GM18519 (cell line): ENCODE measurements around the gene VSTM2L.
A peak's percentile ranks its signal among the peaks of the same experiment; 100 is the strongest.
"Not testable (repeated sequence)": the region's sequence is repeated elsewhere in the genome, so short reads cannot be mapped to it uniquely, and the experiment has no call there.

Experiments
- ATAC-seq: cut with Tn5 transposase; IDR thresholded peaks from one replicate; pipeline ENCODE4 v1.9.1; 2021; ENCODE audit warnings: mild to moderate bottlenecking, moderate library complexity; ENCODE audit not compliant: unreplicated experiment, low FRiP score

VSTM2L gene

DNA sequence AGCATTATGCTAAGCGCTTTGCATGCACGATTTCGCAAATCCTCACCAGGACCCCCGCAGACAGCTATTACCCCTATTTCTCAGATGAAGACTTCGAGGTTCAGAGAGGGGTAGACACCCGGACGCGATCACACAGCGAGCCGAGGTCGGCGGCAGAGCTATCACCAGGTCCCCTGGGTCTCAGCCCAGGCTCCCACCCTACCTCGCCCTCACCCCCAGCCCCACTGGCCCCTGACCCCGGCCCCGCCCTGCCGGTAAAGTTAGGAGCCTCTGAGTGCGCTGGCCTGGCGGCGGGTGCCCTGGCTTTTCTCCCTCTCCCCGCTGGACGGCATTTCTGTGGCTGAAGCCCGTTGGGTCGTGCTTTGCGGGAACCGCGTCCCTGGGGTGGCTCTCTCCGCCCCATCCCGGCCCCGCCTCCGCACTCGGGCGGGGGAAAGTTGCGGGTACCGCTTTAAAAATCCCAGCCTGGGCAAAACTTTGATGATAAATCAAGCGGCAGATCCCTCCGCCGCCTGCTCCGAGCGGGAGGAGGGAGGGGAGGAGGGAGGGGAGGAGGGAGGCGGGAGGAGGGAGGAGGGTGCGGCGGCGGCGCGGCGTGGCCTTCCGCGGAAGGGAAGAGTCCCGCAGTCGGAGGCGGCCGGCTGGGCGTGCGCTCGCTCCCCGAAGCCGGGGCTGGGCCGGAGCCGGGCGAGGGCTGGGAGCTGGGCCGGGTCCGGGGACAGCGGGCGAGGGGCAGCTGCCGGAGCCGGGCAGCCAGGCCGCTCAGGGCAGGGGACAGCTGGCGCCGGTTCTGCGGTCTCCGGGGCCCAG lies at the start of gene VSTM2L:
Gene VSTM2L, plus strand, starts transcription at position 624 of the 810 bp plus-strand sequence. CDS start 224 bp downstream, outside the sequence.
- ATAC-seq = no peak

DNA sequence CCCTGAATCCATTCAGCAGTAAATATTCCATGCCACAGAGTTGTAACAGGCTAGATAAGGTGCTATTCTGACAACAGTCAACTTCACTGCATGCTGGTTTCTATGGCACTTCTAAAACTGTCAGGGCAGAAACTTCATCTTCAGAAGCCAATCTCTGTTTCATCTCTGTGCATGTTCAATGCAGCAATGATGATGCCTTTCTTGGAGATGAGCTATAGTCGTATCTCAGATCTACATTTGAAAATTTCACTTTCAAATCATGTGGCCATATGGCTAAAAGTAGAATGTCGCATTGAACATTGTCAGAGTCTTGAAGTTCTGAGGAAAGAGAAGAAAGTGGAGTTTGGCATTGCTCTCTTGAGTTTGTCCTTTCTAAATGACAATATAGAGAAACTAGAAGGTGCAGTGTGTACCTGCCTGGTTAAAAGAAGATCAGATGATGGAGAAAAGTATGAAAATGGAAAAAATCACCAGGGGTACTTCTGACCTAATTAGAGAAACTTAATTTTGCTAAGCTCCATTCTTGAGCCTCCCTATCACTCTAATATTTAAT lies 49.0 kb upstream of the VSTM2L start:
- ATAC-seq = peak; percentile 68

DNA sequence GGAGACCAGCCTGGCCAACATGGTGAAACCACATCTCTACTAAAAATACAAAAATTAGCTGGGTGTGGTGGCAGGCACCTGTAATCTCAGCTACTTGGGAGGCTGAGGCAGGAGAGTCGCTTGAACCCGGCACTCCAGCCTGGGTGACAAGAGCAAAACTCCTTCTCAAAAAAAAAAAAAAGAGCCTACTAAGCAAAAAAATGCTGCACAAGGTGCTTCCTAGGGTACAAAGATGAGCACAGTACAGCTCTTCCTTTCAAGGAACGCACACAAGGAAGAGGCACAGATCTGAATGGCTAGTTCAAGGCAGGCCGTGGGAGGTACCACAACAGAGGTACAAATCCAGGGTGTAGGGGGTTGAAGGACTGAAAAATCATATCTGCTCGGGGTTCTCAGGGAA lies 46.9 kb upstream of the VSTM2L start:
- not testable (repeated sequence) for ATAC-seq

DNA sequence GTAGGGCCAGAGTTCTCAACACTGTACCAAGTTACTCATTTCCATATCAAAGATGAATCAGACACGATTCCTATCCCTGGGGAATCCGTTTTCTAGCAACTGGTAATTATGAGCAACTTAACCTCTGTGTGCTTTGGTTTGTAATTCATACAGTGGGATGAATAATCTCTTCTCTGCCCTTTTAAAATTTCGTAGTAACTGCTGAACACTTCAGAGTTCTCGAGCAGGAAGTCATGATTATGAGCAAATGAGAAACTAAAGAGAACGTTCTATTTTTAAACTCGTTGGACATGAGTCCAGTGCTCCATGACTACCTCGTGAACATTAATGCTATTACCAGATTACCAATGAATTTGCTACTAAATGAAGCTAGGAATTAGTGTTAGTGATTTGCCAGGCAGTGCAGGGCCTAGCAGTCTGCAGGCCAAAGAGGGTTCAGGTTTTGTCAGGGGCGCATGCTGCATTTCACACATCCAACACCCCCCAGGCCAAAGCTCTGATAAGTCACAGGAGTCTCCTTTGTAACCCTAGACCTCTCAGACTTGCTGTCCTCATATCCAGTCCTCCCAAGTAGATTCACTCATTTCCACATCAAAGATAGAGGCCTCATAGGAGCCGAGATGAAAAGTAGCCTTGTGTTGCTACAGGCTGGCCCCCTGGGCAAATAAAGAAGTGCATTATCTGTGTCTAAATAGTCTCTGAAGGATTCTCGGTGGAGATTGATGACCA lies 45.8 kb upstream of the VSTM2L start:
- ATAC-seq = no peak

- no peak for ATAC-seq
These were observed 43.3 kb upstream of the VSTM2L start for GRCh38 chr20:37859406-37860171.

DNA sequence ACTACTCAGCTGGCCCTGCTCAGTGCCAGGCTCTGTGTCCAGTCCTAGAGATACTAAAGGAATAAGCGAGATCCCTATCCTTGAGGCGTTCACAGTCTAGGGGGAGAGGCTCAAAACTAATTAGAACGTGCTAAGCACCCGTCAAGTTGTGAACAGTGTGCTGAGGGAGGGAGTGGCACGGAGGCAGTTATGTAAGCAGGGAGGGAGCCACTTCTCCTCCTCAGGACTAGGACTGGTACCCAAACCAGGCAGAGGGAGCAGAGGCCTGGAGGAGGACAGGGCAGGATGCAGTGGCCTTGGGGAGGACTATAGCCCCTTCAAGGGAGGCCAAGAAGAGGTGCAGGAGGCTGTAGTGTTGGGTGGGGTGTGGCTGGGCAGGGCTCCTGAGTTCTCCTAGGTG lies 39.6 kb upstream of the VSTM2L start:
- ATAC-seq = no peak

GRCh38 chr20:37864298-37864697 lies 38.6 kb upstream of the VSTM2L start:
- ATAC-seq = no peak

GRCh38 chr20:37866051-37866450 lies 36.9 kb upstream of the VSTM2L start:
- ATAC-seq = no peak

- ATAC-seq = no peak
These were observed 35.4 kb upstream of the VSTM2L start for GRCh38 chr20:37867289-37868195.

DNA sequence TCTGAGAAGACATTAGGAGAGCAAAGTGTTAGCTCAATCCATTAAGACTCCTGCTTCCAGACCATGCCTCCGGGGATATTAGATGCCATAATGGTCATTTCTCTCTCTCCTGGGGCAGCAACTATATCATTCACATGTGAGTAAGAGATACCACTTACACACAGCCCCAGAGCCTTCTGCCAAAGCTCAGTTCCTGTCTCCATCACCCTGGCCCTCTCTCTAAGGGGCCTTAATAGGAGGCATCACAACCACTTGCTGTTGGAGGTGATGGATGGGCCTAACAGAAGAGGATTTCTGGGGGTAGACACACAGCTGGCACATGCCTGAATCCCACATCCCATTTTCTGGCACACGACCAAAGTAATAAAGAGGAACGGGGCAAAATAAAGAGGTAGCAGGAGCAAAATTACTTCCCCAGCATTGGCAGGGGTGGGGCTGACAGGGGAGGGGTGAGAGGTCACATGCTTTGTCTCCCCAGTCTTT lies 34.0 kb upstream of the VSTM2L start:
- no peak for ATAC-seq

GRCh38 chr20:37869334-37869861 lies 33.5 kb upstream of the VSTM2L start:
- ATAC-seq = no peak

DNA sequence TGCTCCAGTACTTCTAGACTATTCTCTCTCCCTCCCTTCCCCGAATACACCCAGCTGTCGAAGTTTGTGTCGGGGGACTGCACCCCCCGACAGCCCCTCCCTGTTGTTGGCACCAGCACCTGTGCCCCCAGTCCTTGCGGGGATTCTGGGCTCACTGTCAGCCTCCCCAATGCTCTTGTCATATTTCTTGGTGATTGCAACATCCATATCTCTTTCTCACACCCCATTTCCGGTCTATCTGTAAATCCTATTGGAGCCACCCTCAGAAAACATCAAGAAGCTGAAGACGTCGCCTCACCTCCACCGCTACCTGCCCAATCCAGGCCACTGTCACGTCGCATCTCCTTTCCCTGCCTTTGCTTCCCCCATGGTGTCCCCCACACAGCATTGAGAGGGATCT lies 32.6 kb upstream of the VSTM2L start:
- no peak for ATAC-seq

DNA sequence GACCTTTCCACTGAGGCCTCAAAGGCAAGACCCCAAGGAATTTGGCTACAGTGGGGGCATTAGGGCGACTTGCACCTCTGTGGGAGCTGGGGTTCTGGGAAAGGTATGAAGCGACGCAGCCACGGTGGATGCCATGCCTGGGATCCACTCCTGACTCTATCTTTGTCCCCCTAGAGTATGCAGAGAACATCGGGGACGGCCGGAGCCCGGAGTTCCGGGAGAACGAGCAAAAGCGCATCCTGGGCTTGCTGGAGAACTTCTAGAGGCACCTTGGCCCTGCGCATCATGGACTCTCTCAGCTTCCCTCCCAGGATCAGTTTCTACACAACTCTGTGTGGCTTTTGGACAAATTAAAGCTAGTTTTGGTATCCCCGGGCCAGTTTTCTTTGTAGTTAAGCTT lies 31.2 kb upstream of the VSTM2L start:
- ATAC-seq = no peak

DNA sequence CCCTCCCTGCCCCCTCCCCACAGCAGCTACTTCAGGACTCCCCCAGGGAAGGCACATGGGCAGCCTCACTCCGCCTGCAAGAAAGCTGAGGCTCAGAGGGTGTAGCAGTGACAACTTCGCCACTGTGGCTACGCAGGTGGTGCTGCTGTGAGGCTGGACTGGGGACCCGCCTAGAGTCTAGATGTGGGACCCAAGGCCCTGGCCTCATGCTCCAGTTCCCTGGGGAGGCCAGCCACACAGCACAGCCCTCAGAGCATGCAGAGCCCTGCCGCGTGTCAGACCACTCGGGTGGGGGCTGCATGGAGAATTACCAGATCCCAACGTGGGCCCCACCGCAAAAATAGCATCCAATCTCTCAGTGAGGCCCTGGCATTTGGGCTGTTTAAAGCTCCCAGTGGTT lies 30.8 kb upstream of the VSTM2L start:
- no peak for ATAC-seq

GRCh38 chr20:37873884-37874283 lies 29.0 kb upstream of the VSTM2L start:
- no peak for ATAC-seq

DNA sequence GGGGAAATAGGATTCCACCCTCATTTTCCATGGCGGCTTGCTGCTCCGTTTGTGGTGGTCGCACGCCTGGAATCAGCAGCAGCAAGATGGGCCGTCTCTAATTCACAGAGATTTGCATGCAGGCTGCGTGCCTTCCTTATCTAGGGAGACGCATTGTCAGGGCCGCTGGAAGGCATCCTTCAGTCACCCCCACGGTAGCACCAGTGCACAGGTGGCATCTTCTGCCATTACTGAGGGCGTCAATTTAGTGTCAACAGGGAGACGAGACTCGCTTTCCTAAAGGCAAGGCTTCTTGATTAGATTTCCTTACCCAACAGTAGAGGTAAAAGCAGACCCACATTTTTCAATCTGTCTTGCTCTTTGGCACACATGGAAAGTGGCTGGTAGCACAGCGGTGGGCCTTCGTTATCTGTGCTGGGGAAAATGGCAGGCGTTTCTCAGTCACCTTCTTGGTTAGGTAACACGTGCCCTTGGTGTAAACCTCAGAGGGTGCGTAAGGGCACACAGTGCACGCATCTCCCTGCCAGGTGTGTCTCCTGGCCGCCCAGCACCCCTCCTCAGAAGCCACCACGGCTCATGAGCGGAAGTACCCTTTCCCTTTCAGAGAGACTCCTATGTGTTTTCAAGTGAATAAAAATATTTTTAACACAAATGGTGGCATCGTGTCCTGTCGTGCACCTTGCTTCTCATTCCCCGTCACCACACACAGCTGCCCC lies 27.3 kb upstream of the VSTM2L start:
- ATAC-seq = no peak

GRCh38 chr20:37876863-37877262 lies 26.1 kb upstream of the VSTM2L start:
- no peak for ATAC-seq

DNA sequence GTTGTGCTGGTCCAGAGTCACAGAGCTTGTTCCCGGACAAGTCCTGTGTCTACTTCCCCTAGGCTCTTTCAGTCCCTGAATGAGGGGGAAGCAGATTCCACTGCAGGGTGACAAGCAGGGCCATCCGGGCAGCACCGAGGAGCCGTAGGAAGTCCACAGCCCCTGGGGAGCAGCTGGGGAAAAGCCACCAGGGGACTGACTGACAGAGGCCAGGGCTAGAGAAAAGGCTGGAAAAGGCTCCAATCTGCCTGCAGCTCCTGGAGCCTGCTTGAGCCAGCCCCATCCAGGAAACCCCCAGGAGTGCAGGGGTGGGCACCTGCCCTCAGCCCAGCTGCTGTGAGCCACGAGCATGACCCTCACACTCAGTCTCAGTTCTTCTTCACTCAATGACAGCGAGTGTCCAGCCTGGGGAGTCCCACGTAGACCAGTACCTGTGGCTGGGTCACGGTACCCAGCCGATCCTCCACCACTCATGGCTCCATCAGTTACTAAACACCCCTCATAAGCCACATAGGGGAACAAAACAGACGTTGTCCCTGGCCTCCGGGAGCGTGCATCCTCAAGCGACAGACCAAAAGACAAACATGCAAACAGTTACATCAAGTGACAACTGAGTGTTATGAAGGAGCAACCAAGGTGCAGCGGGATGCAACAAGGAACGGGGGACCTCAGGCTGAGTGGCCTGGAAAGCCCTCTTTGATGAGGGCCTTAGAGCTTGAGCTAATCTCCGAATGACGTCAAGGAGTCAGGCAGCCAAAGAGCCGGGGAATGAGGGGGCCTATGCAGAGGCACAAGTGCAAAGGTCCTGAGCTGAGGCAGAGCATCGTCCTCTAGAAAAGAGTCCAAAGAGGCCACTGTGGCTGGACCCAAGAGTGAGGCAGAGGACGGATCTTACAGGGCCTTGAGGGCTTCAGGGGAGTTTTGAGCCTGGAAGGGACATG lies 24.8 kb upstream of the VSTM2L start:
- ATAC-seq = no peak
